ENCODE data around the gene FNTB. TPM values are rescaled to one million over a fixed set of nuclear protein-coding genes. Genes with fewer than 3 reads are reported as not detected.
A peak's percentile ranks its signal among the peaks of the same experiment; 100 is the strongest.

The FNTB gene
- total and polyA plus RNA-seq, 2 donors (not counting 3 experiments of a cell fraction or from before 2014, with no cell fraction given), result 21.0 to 21.6 TPM

- no peak overlapping the region for H3K27ac ChIP-seq (ENCODE audit: insufficient read depth, low read depth, low read length)
- intact Hi-C loops (cut with micrococcal nuclease), result no loop called here
- no peaks in the 10 kb centered on the region for H3K9me3 ChIP-seq (replicated peaks; ENCODE audit: control insufficient read depth, insufficient read depth, low read length)
- no TSS peak for BruUV-seq (replicated peaks)
- peaks cover 23 to 35% of the 10 kb centered on the region in 2 experiments for H3K36me3 ChIP-seq (ENCODE audit: control insufficient read depth in 2 of 2, extremely low read depth in 1 of 2, insufficient read depth in 2 of 2, low read length in 2 of 2)
- no peak overlapping the region for H2AFZ ChIP-seq (ENCODE audit: low read depth, low read length)
- peaks cover 18% of the 10 kb centered on the region for H3K79me2 ChIP-seq (ENCODE audit: control insufficient read depth, insufficient read depth, low read length)
- ChIA-PET POLR2A (no interaction called here), CTCF (interaction anchor here (1.0 kb wide), 2 partner anchors 60 to 93 kb away, joined by 3 to 4 read pairs; no protein-coding TSS in a partner anchor)
- TF ChIP-seq JUN (IDR thresholded peaks at IDR 0.05; ENCODE audit: borderline replicate concordance, insufficient read depth, insufficient read length, low read depth), result no peak
- no peak for TF ChIP-seq GATA2 (IDR thresholded peaks at IDR 0.05; ENCODE audit: insufficient read depth, insufficient read length, low read depth, low read length)
- TF ChIP-seq FOS (IDR thresholded peaks at IDR 0.05; ENCODE audit: borderline replicate concordance, insufficient read depth, low read length), result no peak
- TF ChIP-seq POLR2AphosphoS5 (IDR thresholded peaks at IDR 0.05; ENCODE audit: insufficient read depth, low read depth, low read length), result no peak
- no peak for TF ChIP-seq CTCF (IDR thresholded peaks at IDR 0.05; ENCODE audit: extremely low read depth in 1 of 2, insufficient read depth in 1 of 2, low read depth in 1 of 2, low read length in 2 of 2)
- no peak for TF ChIP-seq POLR2A (IDR thresholded peaks at IDR 0.05; ENCODE audit: low read depth, low read length)
- TF ChIP-seq, protein P1, sequence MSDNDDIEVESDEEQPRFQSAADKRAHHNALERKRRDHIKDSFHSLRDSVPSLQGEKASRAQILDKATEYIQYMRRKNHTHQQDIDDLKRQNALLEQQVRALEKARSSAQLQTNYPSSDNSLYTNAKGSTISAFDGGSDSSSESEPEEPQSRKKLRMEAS (IDR thresholded peaks at IDR 0.05; ENCODE audit: insufficient read depth, insufficient read length), result no peak
- H3K9ac ChIP-seq (replicated peaks; ENCODE audit: extremely low read depth, insufficient read depth, low read length), result no peak overlapping the region
- H3K9me1 ChIP-seq (replicated peaks; ENCODE audit: control insufficient read depth, extremely low read depth, insufficient read depth, low read length), result no peaks in the 10 kb centered on the region
- FAIRE-seq (no peak), DNase-seq (ENCODE audit: low read depth, low spot score) (peak; percentile 40)
- H3K27me3 ChIP-seq (ENCODE audit: control insufficient read depth in 2 of 2, insufficient read depth in 2 of 2, low read length in 2 of 2), result no peaks in the 10 kb centered on the region
- no peak overlapping the region for H3K4me3 ChIP-seq (replicated peaks in 1 of 3; ENCODE audit: insufficient read depth in 1 of 3, low read depth in 1 of 3, low read length in 3 of 3)
- peaks cover 15% of the 10 kb centered on the region for H3K4me1 ChIP-seq (ENCODE audit: control insufficient read depth, extremely low read depth, insufficient read depth, low read length)
- H3K4me2 ChIP-seq (ENCODE audit: insufficient read depth, low read length), result no peak overlapping the region
- dilution Hi-C loops (cut with MboI; ENCODE audit: extremely low pct_ligation_motif_present, low sequenced_read_pairs), result no loop called here
- H4K20me1 ChIP-seq (replicated peaks; ENCODE audit: control insufficient read depth, extremely low read depth, insufficient read depth, low read length), result no peaks in the 10 kb centered on the region
Observed at GRCh38 chr14:65079768-65080167, 93.1 kb downstream of the FNTB start.

All from endothelial cell of umbilical vein (primary cell).